ENCODE data around the gene GFER. TPM values are rescaled to one million over a fixed set of nuclear protein-coding genes. Genes with fewer than 3 reads are reported as not detected.

The GFER gene
- total and polyA plus RNA-seq, 10 of the 15 experiments (the other 5 are each of a cell fraction or from before 2014, with no cell fraction given), result 2.4 to 57.7 (median 31.3) TPM

GRCh38 chr16:1971796-1972489 is 12.1 kb upstream of the GFER start, which contains the start of gene TBL3 (continued):
- TF ChIP-seq IRF3 (IDR thresholded peaks at IDR 0.05) (no peak), E4F1 (IDR thresholded peaks at IDR 0.05; ENCODE audit: borderline replicate concordance, partially characterized antibody) (peak; percentile 79), SUPT20H (IDR thresholded peaks at IDR 0.05; ENCODE audit: borderline replicate concordance, control insufficient read depth, low read depth, low read length) (no peak), MEF2B (IDR thresholded peaks at IDR 0.05; ENCODE audit: partially characterized antibody, poor library complexity, severe bottlenecking) (no peak), ZNF592 (IDR thresholded peaks at IDR 0.05) (peak; percentile 83; the same call in 1 of the 2 replicates), ZNF207 (IDR thresholded peaks at IDR 0.05; ENCODE audit: borderline replicate concordance) (peak; percentile 98), NRF1 (conservative IDR thresholded peaks at IDR 0.05; ENCODE audit: low read depth, low read length) (no peak; the same call in 1 of the 2 replicates), USF2 (IDR thresholded peaks at IDR 0.05; ENCODE audit: borderline replicate concordance, low read depth, low read length) (no peak), SIX5 (IDR thresholded peaks at IDR 0.05; ENCODE audit: low read depth, low read length, severe bottlenecking) (peak; percentile 92), ZNF24 (IDR thresholded peaks at IDR 0.05) (peak; percentile 39; the same call in 1 of the 2 replicates), KLF5 (IDR thresholded peaks at IDR 0.05; ENCODE audit: partially characterized antibody) (peak; percentile 91), RUNX3 (IDR thresholded peaks at IDR 0.05; ENCODE audit: low read length) (peak; percentile 93), CREM (IDR thresholded peaks at IDR 0.05; ENCODE audit: low read depth) (peak; percentile 100), MTA3 (IDR thresholded peaks at IDR 0.05; ENCODE audit: borderline replicate concordance, low read length) (no peak), SREBF2 (IDR thresholded peaks at IDR 0.05; ENCODE audit: low read length) (peak; percentile 57), NFXL1 (IDR thresholded peaks at IDR 0.05; ENCODE audit: borderline replicate concordance) (no peak), SP1 (IDR thresholded peaks at IDR 0.05; ENCODE audit: low read depth, low read length) (peak; percentile 89), CBFB (IDR thresholded peaks at IDR 0.05; ENCODE audit: low read depth) (peak; percentile 70)
